ENCODE measurements around the gene ABHD17C. TPM values are rescaled to one million over a fixed set of nuclear protein-coding genes. Genes with fewer than 3 reads are reported as not detected.

Gene ABHD17C
- total RNA-seq, 1 donor from 2014 or later: 6.8 TPM

GRCh38 chr15:80801891-80802680 is 107.0 kb downstream of the ABHD17C start:
- Mint-ChIP-seq H3K36me3 (ENCODE audit: unreplicated experiment) (no peaks in the 10 kb centered on the region), H3K27me3 (ENCODE audit: unreplicated experiment) (no peaks in the 10 kb centered on the region), H3K9me3 (ENCODE audit: unreplicated experiment) (no peaks in the 10 kb centered on the region), H3K4me3 (ENCODE audit: unreplicated experiment) (no peak overlapping the region), H3K27ac (ENCODE audit: unreplicated experiment) (no peak overlapping the region), H3K4me1 (ENCODE audit: low read depth, unreplicated experiment) (peaks cover 3% of the 10 kb centered on the region)
- TF ChIP-seq CTCF (IDR thresholded peaks at IDR 0.05; ENCODE audit: partially characterized antibody, unreplicated experiment): no peak
- DNase-seq: no peak

GRCh38 chr15:80803580-80804525 is 108.7 kb downstream of the ABHD17C start:
- Mint-ChIP-seq H3K36me3 (ENCODE audit: unreplicated experiment) (no peaks in the 10 kb centered on the region), H3K4me1 (ENCODE audit: low read depth, unreplicated experiment) (peaks cover 4% of the 10 kb centered on the region), H3K27ac (ENCODE audit: unreplicated experiment) (no peak overlapping the region), H3K9me3 (ENCODE audit: unreplicated experiment) (no peaks in the 10 kb centered on the region), H3K4me3 (ENCODE audit: unreplicated experiment) (no peak overlapping the region), H3K27me3 (ENCODE audit: unreplicated experiment) (peaks cover 3% of the 10 kb centered on the region)
- no peak for TF ChIP-seq CTCF (IDR thresholded peaks at IDR 0.05; ENCODE audit: partially characterized antibody, unreplicated experiment)
- no peak for DNase-seq

GRCh38 chr15:80804970-80805495 is 109.9 kb downstream of the ABHD17C start:
- no peaks in the 10 kb centered on the region for H3K9me3 Mint-ChIP-seq (ENCODE audit: unreplicated experiment)
- H3K36me3 Mint-ChIP-seq (ENCODE audit: unreplicated experiment): no peaks in the 10 kb centered on the region
- no peak for DNase-seq
- no peak for TF ChIP-seq CTCF (IDR thresholded peaks at IDR 0.05; ENCODE audit: partially characterized antibody, unreplicated experiment)
- H3K4me1 Mint-ChIP-seq (ENCODE audit: low read depth, unreplicated experiment): peaks cover 4% of the 10 kb centered on the region
- H3K27ac Mint-ChIP-seq (ENCODE audit: unreplicated experiment): no peak overlapping the region
- peaks cover 3% of the 10 kb centered on the region for H3K27me3 Mint-ChIP-seq (ENCODE audit: unreplicated experiment)
- no peak overlapping the region for H3K4me3 Mint-ChIP-seq (ENCODE audit: unreplicated experiment)

Other genes starting within 250 kb of the ABHD17C start
- gene CEMIP, start 84.1 kb downstream of the ABHD17C start, total RNA-seq (ENCODE audit: unreplicated experiment): 0.25 TPM

Data from glutamatergic neuron (in vitro differentiated cells).